ENCODE data around the gene ZNF367.

ZNF367 gene

GRCh38 chr9:96418083-96418919, at the start of gene ZNF367:
TSS of gene ZNF367 (minus strand) at chr9:96418370. CDS start at chr9:96418032, 338 bp downstream.
- DNase-seq: peak; percentile 93

DNA sequence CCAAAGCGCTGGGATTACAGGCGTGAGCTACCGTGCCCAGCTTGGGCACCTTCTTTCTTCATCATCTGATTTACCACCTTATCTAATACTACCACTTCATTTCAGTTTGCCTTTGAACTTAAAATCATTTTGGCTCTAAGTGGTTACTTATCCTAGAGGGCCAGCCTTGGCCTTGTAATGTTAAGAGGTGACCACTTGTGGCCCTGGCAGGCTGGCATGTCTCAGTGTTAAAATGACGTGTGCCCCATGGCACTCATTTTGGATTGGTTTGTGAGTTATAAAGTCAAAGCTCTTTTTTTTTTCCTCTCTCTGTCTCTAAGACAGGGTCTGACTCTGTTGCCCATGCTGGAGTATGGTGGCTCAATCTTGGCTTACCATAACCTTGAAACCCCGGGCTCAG, 49.6 kb upstream of the ZNF367 start:
- DNase-seq: no peak

- no peak for DNase-seq
These were observed 46.3 kb upstream of the ZNF367 start for GRCh38 chr9:96464426-96464825.

DNA sequence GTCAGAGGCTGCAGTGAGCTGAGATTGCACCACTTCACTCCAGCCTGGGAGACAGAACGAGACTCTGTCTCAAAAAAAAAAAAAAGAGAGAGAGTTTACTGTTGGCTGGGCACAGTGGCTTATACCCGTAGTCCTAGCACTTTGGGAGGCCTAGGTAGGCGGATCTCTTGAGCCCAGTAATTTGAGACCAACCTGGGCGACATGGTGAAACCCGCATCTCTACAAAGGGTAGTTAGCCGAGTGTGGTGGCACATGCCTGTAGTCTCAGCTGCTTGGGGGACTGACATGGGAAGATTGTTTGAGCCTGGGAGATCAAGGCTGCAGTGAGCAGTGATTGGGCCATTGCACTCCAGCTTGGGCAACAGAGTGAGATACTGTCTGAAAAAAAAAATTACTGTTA, 44.4 kb upstream of the ZNF367 start:
- no peak for DNase-seq

- no peak for DNase-seq
These were observed 43.2 kb upstream of the ZNF367 start for GRCh38 chr9:96461336-96461735.

- no peak for DNase-seq
These were observed 42.7 kb upstream of the ZNF367 start for GRCh38 chr9:96460882-96461281.

DNA sequence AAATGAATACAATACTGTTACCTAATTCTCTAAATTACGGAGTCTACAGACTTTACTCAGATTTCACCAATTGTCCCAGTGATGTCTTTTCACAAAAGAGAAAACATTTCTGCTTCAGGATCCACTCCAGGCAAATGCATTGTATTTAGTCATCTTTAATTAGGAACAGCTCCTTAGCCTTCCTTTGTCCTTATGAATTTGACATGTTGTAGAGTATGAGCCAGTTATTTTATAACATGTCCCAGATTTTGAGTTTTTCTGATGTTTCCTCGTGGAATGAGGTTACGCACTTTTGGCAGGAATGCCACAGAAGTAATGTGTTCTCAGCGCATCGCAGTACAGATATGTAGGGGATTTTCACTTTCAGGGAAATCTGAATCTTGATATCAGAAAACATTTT, 42.3 kb upstream of the ZNF367 start:
- no peak for DNase-seq

DNA sequence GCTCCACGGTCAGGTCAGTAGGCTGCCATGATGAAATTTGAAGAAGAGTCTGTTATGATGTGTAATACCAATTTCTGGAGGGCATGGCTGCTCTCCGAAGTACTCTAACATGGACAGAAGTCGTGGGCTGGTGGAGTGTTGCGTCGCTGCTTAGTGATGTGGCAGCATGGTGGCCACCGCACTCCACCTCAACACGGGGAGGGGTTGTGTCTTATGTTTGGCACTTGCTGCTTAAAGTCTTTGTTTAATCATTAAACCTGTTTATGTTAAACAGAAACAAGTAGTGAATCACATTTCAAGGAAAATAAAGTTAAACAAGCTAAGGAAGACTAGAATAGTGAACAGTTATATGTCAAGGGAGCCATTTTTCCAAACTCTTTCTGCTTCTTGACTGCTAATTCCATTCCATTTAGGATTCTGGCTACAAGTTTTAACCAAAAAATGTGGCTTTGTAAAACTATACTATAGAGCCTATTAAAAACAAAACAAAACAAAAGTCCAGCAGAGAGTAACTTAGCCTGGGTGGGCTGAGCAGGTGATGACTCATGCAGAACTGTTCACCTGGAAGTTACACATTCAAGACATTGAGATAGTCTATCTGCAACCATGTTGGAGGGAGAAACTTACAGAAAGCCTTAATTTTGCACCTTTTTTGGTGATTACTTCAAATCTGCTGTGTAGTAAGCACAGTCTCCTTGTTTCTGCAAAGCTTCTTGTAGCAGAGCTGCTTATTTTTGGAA, 41.3 kb upstream of the ZNF367 start:
- DNase-seq: no peak

- DNase-seq: no peak
These were observed 40.1 kb upstream of the ZNF367 start for GRCh38 chr9:96458226-96458625.

DNA sequence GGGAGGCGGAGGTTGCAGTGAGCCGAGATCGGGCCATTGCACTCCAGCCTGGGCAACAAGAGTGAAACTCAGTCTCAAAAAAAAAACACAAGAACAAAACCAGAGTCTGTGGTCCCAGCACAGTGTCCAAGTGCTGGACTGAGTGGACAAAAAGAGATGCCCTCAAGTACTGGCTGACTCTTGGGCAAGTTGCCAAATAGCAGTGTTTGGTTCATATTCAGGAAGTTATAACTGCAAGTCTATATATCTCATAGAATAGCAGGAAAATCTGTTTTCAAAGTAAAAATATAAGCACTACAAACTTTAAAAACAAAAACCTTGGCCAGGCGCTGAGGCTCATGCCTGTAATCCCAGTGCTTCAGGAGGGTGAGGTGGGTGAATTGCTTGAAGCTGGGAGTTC, 39.1 kb upstream of the ZNF367 start:
- no peak for DNase-seq

GRCh38 chr9:96453625-96454024, 35.5 kb upstream of the ZNF367 start:
- DNase-seq: no peak

GRCh38 chr9:96450613-96451528, 32.7 kb upstream of the ZNF367 start:
- peak; percentile 31 for DNase-seq

DNA sequence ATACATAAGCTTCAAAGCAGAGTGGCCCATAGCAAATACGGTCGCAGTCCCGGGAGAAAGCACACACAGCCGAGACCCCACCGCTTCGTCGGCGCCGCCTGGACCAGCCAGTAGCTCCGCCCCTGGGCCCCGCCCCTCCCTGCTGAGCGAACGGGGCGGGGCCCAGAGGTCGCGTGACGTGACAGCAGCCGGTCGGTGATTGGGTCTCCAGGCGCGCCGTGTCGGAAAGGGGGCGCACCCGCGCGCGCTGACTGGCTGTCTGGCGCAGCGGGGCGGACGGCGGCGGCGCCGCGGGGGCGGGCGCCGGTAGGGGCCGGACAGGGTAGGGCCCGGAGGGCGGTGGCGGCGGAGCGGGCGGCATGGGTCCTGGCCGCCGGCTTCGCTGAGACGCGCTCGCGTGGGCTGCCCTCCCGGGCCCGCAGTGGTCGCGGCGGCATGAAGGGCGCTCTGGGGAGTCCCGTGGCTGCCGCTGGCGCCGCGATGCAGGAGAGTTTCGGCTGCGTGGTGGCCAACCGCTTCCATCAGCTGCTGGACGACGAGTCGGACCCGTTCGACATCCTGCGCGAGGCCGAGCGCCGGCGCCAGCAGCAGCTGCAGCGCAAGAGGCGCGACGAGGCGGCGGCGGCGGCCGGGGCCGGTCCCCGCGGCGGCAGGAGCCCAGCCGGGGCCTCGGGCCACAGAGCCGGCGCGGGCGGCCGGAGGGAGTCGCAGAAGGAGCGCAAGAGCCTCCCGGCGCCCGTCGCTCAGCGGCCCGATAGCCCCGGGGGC, 31.9 kb upstream of the ZNF367 start, which contains the start of gene HABP4:
HABP4 (plus strand) TSS at position 325 of the 768 bp plus-strand sequence; CDS start at position 436, 111 bp downstream.
- DNase-seq: peak; percentile 95

DNA sequence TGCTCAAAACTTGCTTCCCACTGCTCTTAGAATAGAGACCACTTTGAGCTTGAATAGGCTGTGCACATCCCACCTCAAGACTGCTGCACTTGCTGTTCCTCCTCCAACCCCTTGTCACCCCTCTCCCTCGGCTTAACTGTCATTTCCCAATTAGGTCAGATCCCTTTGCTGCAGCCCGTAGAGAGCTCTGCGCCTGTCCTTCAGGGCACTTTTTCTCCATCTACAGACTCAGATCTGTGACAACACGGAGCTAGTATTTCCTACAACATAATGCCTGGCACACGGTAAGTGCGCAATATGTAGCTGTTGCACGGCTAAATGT, 31.3 kb upstream of the ZNF367 start:
- DNase-seq: no peak

DNA sequence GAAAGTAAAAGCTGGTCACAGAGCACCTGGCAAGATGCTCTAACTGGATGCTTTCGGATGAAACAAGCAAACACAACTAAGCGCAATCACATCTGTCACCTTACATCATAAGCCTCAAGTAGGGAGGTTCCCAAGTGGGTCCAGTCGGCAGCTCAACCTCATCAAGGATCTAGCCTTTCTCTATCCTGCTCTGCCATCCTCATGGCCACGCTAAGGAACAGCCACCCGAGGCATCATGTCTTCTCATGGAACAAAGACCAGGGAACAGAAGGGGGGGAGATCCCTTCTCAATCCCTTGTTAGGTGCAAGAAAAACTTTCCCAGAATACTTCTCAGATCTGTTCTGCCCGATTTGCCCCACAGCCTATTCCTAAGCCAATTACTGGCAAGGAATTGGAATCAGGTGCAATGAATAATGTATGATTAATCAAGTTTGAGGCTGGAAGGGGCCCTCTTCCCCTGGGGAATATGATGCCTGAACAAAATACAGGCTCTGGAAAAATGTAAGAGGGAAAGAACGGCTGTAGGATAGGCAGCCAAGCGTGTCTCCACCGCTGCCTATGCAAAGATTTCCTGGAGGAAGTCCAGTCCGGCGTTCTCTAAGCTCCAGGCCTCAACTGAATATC, 30.5 kb upstream of the ZNF367 start:
- DNase-seq: no peak

- DNase-seq: no peak
These were observed 29.2 kb upstream of the ZNF367 start for GRCh38 chr9:96447406-96447805.

DNA sequence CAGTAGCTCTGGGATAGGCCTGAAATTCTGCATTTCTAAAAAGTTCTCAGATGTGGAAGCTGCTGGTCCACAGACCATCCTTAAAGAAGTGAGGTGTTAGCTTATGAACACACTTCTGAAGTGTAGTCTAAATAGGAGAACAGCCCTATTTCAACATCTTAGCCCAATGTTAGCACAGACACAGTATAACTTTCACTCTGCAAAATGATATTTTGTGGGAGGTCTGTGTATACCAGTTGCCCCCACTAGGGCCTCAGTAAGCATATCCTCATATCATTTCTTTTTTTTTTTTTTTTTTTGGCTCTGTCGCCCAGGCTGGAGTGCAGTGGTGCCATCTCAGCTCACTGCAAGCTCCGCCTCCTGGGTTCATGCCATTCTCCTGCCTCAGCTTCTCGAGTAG, 24.3 kb upstream of the ZNF367 start:
- DNase-seq: no peak

DNA sequence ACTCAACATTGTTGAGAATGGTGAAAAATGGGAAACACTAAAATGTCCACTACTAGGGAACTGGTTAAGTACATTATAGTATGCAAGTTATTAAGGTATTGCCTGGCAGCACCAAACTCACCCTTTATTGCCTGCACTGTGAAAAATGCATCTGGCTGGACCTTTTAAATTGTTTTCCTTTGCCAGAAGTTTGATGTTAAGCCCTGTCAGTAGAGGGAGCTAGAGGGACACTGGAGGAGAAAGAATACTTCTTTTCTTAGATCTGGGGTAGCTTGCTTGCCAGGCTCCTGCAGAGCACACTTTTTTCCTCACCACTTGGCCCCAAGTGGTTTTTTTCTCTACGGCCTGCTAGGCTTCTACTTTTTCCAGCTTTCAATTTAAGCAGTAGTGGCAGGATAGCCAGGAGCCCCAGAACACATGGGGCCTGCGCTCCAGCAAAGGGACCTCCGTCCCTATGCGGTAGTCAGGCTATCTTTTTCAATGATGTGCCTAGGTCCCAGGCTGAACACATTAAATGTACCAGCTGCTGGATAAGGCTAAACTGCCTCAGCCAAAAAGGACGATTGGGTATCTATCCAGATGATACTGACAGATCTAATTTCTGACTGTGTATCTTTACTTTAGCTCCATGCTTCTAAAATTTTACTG, 23.8 kb upstream of the ZNF367 start:
- no peak for DNase-seq

GRCh38 chr9:96440671-96441199, 22.6 kb upstream of the ZNF367 start:
- no peak for DNase-seq

GRCh38 chr9:96437454-96437853, 19.3 kb upstream of the ZNF367 start:
- DNase-seq: no peak

All from activated gamma-delta T cell treated with Interleukin-2 at 50 U/mL for 16 hours (primary cell).